ENCODE results near the gene A1CF. TPM values are rescaled to one million over a fixed set of nuclear protein-coding genes. Genes with fewer than 3 reads are reported as not detected.

Gene A1CF
- total and polyA plus RNA-seq, 10 donors, result under 0.01 TPM; not detected in 9

- intact Hi-C loops (cut with DNase I; ENCODE audit: low total_unique reads), result no loop called here
- WGBS, 5 donors, result 74 to 90% (median 80%) methylated on average over 1 of the region's 1 CpG
- Histone ChIP-seq H3K4me1 (no peaks in the 10 kb centered on the region), H3K4me3 (no peak overlapping the region), H3K27ac (no peak overlapping the region), H3K27me3 (replicated peaks in 1 of 7) (no peaks in the 10 kb centered on the region), H3K9me3 (no peaks in the 10 kb centered on the region), H3K36me3 (no peaks in the 10 kb centered on the region)
- TF ChIP-seq POLR2A (IDR thresholded peaks at IDR 0.05) (no peak), CTCF (IDR thresholded peaks at IDR 0.05 in 8 of 11, conservative IDR thresholded peaks at IDR 0.05 in 3 of 11) (no peak), POLR2AphosphoS5 (IDR thresholded peaks at IDR 0.05) (no peak)
- DNase-seq, result no peak
These were observed 48.3 kb downstream of the A1CF start for GRCh38 chr10:50837095-50837494.

- TF ChIP-seq POLR2A (IDR thresholded peaks at IDR 0.05) (no peak), POLR2AphosphoS5 (IDR thresholded peaks at IDR 0.05) (no peak), CTCF (IDR thresholded peaks at IDR 0.05 in 8 of 11, conservative IDR thresholded peaks at IDR 0.05 in 3 of 11) (no peak)
- H3K27me3 ChIP-seq (replicated peaks in 1 of 7), result peaks cover 0 to 5% (median 0%) of the 10 kb centered on the region in 7 donors
- 60 to 83% (median 67%) methylated on average over 3 of the region's 3 CpGs for WGBS, 5 donors
- no peak for DNase-seq
- intact Hi-C loops (cut with DNase I; ENCODE audit: low total_unique reads), result no loop called here
- no peak overlapping the region for H3K27ac ChIP-seq
- no peaks in the 10 kb centered on the region for H3K9me3 ChIP-seq
- no peaks in the 10 kb centered on the region for H3K4me1 ChIP-seq
- H3K4me3 ChIP-seq, result no peak overlapping the region
- H3K36me3 ChIP-seq, result no peaks in the 10 kb centered on the region
These were observed 53.2 kb downstream of the A1CF start for GRCh38 chr10:50832171-50832751.

GRCh38 chr10:50830066-50830465 is 55.4 kb downstream of the A1CF start:
- no peaks in the 10 kb centered on the region for H3K9me3 ChIP-seq
- no peak for TF ChIP-seq CTCF (IDR thresholded peaks at IDR 0.05 in 8 of 11, conservative IDR thresholded peaks at IDR 0.05 in 3 of 11)
- no peak for TF ChIP-seq POLR2AphosphoS5 (IDR thresholded peaks at IDR 0.05)
- TF ChIP-seq POLR2A (IDR thresholded peaks at IDR 0.05), result no peak
- H3K27ac ChIP-seq, result no peak overlapping the region
- intact Hi-C loops (cut with DNase I; ENCODE audit: low total_unique reads), result no loop called here
- H3K27me3 ChIP-seq (replicated peaks in 1 of 7), result peaks cover 0 to 5% (median 0%) of the 10 kb centered on the region in 7 donors
- H3K4me3 ChIP-seq, result no peak overlapping the region
- no peaks in the 10 kb centered on the region for H3K36me3 ChIP-seq
- 89 to 97% (median 93%) methylated on average over 1 of the region's 1 CpG for WGBS, 5 donors
- no peaks in the 10 kb centered on the region for H3K4me1 ChIP-seq
- DNase-seq, result no peak

GRCh38 chr10:50824782-50825181 is 60.6 kb downstream of the A1CF start:
- 63 to 94% (median 86%) methylated on average over 1 of the region's 1 CpG for WGBS, 5 donors
- intact Hi-C loops (cut with DNase I; ENCODE audit: low total_unique reads), result no loop called here
- no peak overlapping the region for H3K27ac ChIP-seq

More at GRCh38 chr10:50824782-50825181, 60.6 kb downstream of the A1CF start:
- H3K9me3 ChIP-seq, result no peaks in the 10 kb centered on the region
- no peak for DNase-seq
- peaks cover 0 to 11% (median 0%) of the 10 kb centered on the region in 7 donors for H3K27me3 ChIP-seq (replicated peaks in 1 of 7)
- H3K4me3 ChIP-seq, result no peak overlapping the region
- no peak for TF ChIP-seq POLR2A (IDR thresholded peaks at IDR 0.05)
- no peak for TF ChIP-seq CTCF (IDR thresholded peaks at IDR 0.05 in 8 of 11, conservative IDR thresholded peaks at IDR 0.05 in 3 of 11)
- TF ChIP-seq POLR2AphosphoS5 (IDR thresholded peaks at IDR 0.05), result no peak
- H3K4me1 ChIP-seq, result no peaks in the 10 kb centered on the region
- no peaks in the 10 kb centered on the region for H3K36me3 ChIP-seq
